Parathyroid adenoma (tissue), 2 donors: ENCODE results near the gene SLC5A2.
"Not testable (repeated sequence)": the region's sequence is repeated elsewhere in the genome, so short reads cannot be mapped to it uniquely, and the experiment has no call there.

ENCODE experiments used
- H2AFZ ChIP-seq: fragments of 300-600 bp; sonication (generic); one replicate; pipeline ENCODE4 v1.7.0; 2017; ENCODE audit warnings: antibody characterized with exemption, mild to moderate bottlenecking
- H3K27ac ChIP-seq: fragments of 300-600 bp; sonication (generic); one replicate; pipeline ENCODE4 v1.7.0; 2017
- H3K27me3 ChIP-seq: fragments of 300-600 bp; sonication (generic); one replicate; pipeline ENCODE4 v1.7.0; 2017; ENCODE audit warnings: low read length; ENCODE audit not compliant: control insufficient read depth, insufficient read depth
- H3K36me3 ChIP-seq: fragments of 300-600 bp; sonication (generic); one replicate; pipeline ENCODE4 v1.7.0; 2017; ENCODE audit warnings: low read length; ENCODE audit not compliant: control insufficient read depth, insufficient read depth
- H3K4me1 ChIP-seq: fragments of 300-600 bp; sonication (generic); one replicate; pipeline ENCODE4 v1.7.0; 2017; ENCODE audit warnings: control low read depth
- H3K4me2 ChIP-seq: fragments of 300-600 bp; sonication (generic); one replicate; pipeline ENCODE4 v1.7.0; 2017; ENCODE audit warnings: low read length
- H3K4me3 ChIP-seq: fragments of 300-600 bp; sonication (generic); one replicate; pipeline ENCODE4 v1.7.0; 2017; ENCODE audit warnings: low read depth, low read length
- H3K79me2 ChIP-seq: fragments of 300-600 bp; sonication (generic); one replicate; pipeline ENCODE4 v1.7.0; 2017; ENCODE audit warnings: control low read depth
- H3K9ac ChIP-seq: fragments of 300-600 bp; sonication (generic); one replicate; pipeline ENCODE4 v1.7.0; 2017; ENCODE audit warnings: mild to moderate bottlenecking
- H3K9me3 ChIP-seq: fragments of 300-600 bp; sonication (generic); one replicate; pipeline ENCODE4 v1.7.0; 2017; ENCODE audit warnings: low read length; ENCODE audit not compliant: control insufficient read depth
- CTCF ChIP-seq: fragments of 300-600 bp; sonication (generic); IDR thresholded peaks from one replicate; pipeline ENCODE4 v1.7.0; 2017; ENCODE audit warnings: antibody characterized with exemption, mild to moderate bottlenecking
- donor health status: primary hyperparathyroidism.

The SLC5A2 gene

GRCh38 chr16:31483081-31483480 lies at the start of gene SLC5A2:
SLC5A2 (plus strand) TSS chr16:31483123; CDS start chr16:31483137, 14 bp downstream.
- Histone ChIP-seq H3K27me3 (no peaks in the 10 kb centered on the region), H3K9me3 (no peaks in the 10 kb centered on the region), H3K4me1 (peaks cover 3% of the 10 kb centered on the region), H3K9ac (no peak within 1 kb of the TSS), H3K36me3 (no peaks in the 10 kb centered on the region), H3K4me2 (no peak within 1 kb of the TSS), H2AFZ (no peak within 1 kb of the TSS), H3K79me2 (no peaks in the 10 kb centered on the region), H3K27ac (no peak within 1 kb of the TSS), H3K4me3 (no peak within 1 kb of the TSS)
- no peak for TF ChIP-seq CTCF

GRCh38 chr16:31435341-31436220 lies 47.3 kb upstream of the SLC5A2 start:
- no peak for TF ChIP-seq CTCF
- Histone ChIP-seq H3K79me2 (no peaks in the 10 kb centered on the region), H3K4me1 (no peaks in the 10 kb centered on the region), H3K36me3 (no peaks in the 10 kb centered on the region), H3K4me2 (no peak overlapping the region), H3K27ac (no peak overlapping the region), H3K9me3 (no peaks in the 10 kb centered on the region), H3K9ac (no peak overlapping the region), H2AFZ (no peak overlapping the region), H3K27me3 (no peaks in the 10 kb centered on the region), H3K4me3 (no peak overlapping the region)

GRCh38 chr16:31436221-31437045 lies 46.5 kb upstream of the SLC5A2 start:
- no peak for TF ChIP-seq CTCF
- Histone ChIP-seq H3K9ac (no peak overlapping the region), H3K27me3 (no peaks in the 10 kb centered on the region), H3K4me1 (no peaks in the 10 kb centered on the region), H3K79me2 (no peaks in the 10 kb centered on the region), H2AFZ (no peak overlapping the region), H3K4me2 (no peak overlapping the region), H3K9me3 (no peaks in the 10 kb centered on the region), H3K4me3 (no peak overlapping the region), H3K36me3 (no peaks in the 10 kb centered on the region), H3K27ac (no peak overlapping the region)

GRCh38 chr16:31438414-31438813 lies 44.5 kb upstream of the SLC5A2 start:
- H3K27me3 ChIP-seq: no peaks in the 10 kb centered on the region
- TF ChIP-seq CTCF: no peak

GRCh38 chr16:31439023-31439422 lies 43.9 kb upstream of the SLC5A2 start:
- H3K36me3 ChIP-seq, H3K4me2 ChIP-seq, H3K4me1 ChIP-seq, H3K27me3 ChIP-seq, H3K9me3 ChIP-seq, H2AFZ ChIP-seq, H3K9ac ChIP-seq, H3K79me2 ChIP-seq, H3K4me3 ChIP-seq, H3K27ac ChIP-seq: not testable (repeated sequence)

More at GRCh38 chr16:31438414-31438813, 44.5 kb upstream of the SLC5A2 start:
- Histone ChIP-seq H3K4me1 (no peaks in the 10 kb centered on the region), H3K4me2 (no peak overlapping the region), H3K36me3 (no peaks in the 10 kb centered on the region), H2AFZ (no peak overlapping the region), H3K9ac (no peak overlapping the region), H3K27ac (no peak overlapping the region), H3K4me3 (no peak overlapping the region), H3K9me3 (no peaks in the 10 kb centered on the region), H3K79me2 (no peaks in the 10 kb centered on the region)
